Bronchial epithelial cell (primary cell): ENCODE results near the gene TMEM239. TPM values are rescaled to one million over a fixed set of nuclear protein-coding genes. Genes with fewer than 3 reads are reported as not detected.

Experiments used
- DNase-seq: peaks from one replicate; pipeline ENCODE4 v3.0.0-alpha.2; 2010; ENCODE audit warnings: low read depth
- FAIRE-seq: peaks from 2 replicates; lab custom pipeline; 2011; peaks lifted over from hg19 to GRCh38; lab: Jason Lieb, UNC
- H3K27me3 ChIP-seq: 2 replicates; pipeline ENCODE4 v1.5.1; 2011; ENCODE audit warnings: low read length; ENCODE audit not compliant: control insufficient read depth, insufficient read depth
- H3K36me3 ChIP-seq: 2 replicates; pipeline ENCODE4 v1.5.1; 2011; ENCODE audit warnings: low read length; ENCODE audit not compliant: control insufficient read depth, insufficient read depth
- H3K4me3 ChIP-seq: 2 replicates; pipeline ENCODE4 v1.5.1; 2011; ENCODE audit warnings: mild to moderate bottlenecking, low read depth, low read length, control low read depth
- CTCF ChIP-seq: IDR thresholded peaks from 2 replicates; pipeline ENCODE4 v1.5.1; 2011; ENCODE audit warnings: mild to moderate bottlenecking, moderate library complexity, low read length, control low read depth, inconsistent platforms; ENCODE audit not compliant: insufficient read depth, severe bottlenecking
- total RNA-seq: library from RNA; depleted of rRNA; stranded (reverse); fragments of >200 nt; gene quantifications from 2 replicates; pipeline ENCODE4 v1.2.1, GENCODE V29; 2014

Gene TMEM239
- total RNA-seq, 1 donor from 2014 or later = not detected

DNA sequence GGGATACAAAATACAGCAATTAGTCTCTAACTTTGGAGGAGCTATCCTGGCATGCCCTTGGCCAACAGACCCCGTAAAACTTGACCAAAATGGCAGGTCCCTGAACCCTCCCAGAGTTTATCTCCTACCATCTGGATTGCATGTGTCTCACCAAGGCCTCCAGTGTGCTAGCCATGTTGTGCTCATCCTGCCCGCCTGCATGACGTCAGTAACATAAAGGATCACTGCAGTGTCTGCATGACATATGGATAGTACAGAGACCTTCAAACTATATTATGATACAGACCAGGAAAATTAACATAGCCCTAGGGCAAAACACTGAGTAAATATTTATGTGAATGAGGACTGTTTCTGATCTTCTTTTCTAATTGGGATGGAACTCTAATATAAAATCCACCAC lies 41.0 kb upstream of the TMEM239 start:
- FAIRE-seq (no peak), DNase-seq (no peak)
- no peak for TF ChIP-seq CTCF
- Histone ChIP-seq H3K27me3 (no peaks in the 10 kb centered on the region), H3K36me3 (no peaks in the 10 kb centered on the region), H3K4me3 (no peak overlapping the region)

GRCh38 chr20:2778602-2779321 lies 37.4 kb upstream of the TMEM239 start:
- Histone ChIP-seq H3K4me3 (no peak overlapping the region), H3K27me3 (no peaks in the 10 kb centered on the region), H3K36me3 (no peaks in the 10 kb centered on the region)
- no peak for TF ChIP-seq CTCF
- FAIRE-seq (no peak), DNase-seq (no peak)

DNA sequence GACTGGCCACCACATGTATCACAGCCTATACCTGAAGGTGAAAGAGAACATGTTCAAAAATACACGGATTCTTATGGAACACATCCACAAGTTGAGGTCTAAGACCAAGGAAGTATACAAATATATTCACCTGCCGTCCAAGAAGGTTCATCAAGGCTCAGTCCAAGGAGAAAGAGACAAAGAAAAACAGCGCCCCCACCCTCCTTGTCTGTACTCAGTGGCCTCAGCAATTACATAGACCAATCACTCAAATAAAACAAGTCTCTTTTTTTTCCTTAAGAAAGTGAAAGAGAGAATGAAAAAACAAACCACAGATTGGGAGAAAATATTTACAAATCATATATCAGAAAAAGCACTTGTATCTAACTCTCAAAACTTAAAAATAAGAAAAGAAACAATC lies 35.2 kb upstream of the TMEM239 start:
- Histone ChIP-seq H3K4me3 (no peak overlapping the region), H3K36me3 (no peaks in the 10 kb centered on the region), H3K27me3 (no peaks in the 10 kb centered on the region)
- no peak for FAIRE-seq
- no peak for TF ChIP-seq CTCF
- DNase-seq = no peak

- Histone ChIP-seq H3K27me3 (no peaks in the 10 kb centered on the region), H3K4me3 (no peak overlapping the region), H3K36me3 (no peaks in the 10 kb centered on the region)
- no peak for DNase-seq
- TF ChIP-seq CTCF = no peak
- no peak for FAIRE-seq
Measured at GRCh38 chr20:2783908-2784566, 32.1 kb upstream of the TMEM239 start.

DNA sequence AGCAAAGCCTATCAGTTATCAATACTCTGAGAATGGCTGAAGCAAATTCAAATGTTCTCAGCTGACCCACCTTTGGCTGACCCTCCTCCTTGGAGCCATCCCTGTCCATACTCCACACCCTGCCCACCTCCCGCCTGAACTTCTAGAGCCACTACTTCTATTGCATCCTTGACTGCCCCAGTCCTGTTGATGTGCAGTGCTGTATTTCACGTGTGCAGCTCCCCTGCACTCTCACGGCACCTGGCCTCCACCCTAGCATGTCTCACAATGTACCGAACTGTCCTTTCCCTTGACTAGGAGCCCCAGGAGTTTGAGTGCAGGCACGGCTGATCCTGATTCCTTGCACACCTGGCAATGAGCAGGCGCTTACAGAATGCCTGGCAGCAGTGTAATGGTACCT lies 22.7 kb upstream of the TMEM239 start:
- Histone ChIP-seq H3K36me3 (no peaks in the 10 kb centered on the region), H3K27me3 (peaks cover 3% of the 10 kb centered on the region), H3K4me3 (no peak overlapping the region)
- DNase-seq = no peak
- FAIRE-seq = no peak
- TF ChIP-seq CTCF = no peak
